MCF 10A (cell line): Measurements from ENCODE around the gene REST. TPM values are rescaled to one million over a fixed set of nuclear protein-coding genes. Genes with fewer than 3 reads are reported as not detected.

Experiments used
- BruUV-seq: library from RNA; stranded (reverse); fragments of 400-500 nt; replicated peaks from 2 replicates; lab custom pipeline; 2021; lab: Mats Ljungman, UMichigan
- CTCF ChIA-PET: fragments of 300-600 bp; sonication (Branson Sonifier 250); formaldehyde crosslinking; extraction: SDS; loops from one replicate; lab custom pipeline; 2021; ENCODE audit warnings: antibody characterized with exemption, inconsistent platforms; lab: Yijun Ruan, JAX
- POLR2A ChIA-PET: fragments of 300-600, 350-650 bp; sonication (Branson Sonifier 250); formaldehyde crosslinking; extraction: SDS; loops from one replicate; lab custom pipeline; 2020; ENCODE audit warnings: antibody characterized with exemption, inconsistent platforms; lab: Yijun Ruan, JAX
- DNase-seq: peaks from one replicate; pipeline ENCODE4 v3.0.0-alpha.2; 2018; ENCODE audit not compliant: unreplicated experiment
- H3K27ac Mint-ChIP-seq: one replicate; pipeline ENCODE4 v1.8.0; 2022; ENCODE audit warnings: mild to moderate bottlenecking, low read depth, mixed read lengths; ENCODE audit not compliant: unreplicated experiment
- H3K27me3 Mint-ChIP-seq: one replicate; pipeline ENCODE4 v1.8.0; 2022; ENCODE audit warnings: mixed read lengths; ENCODE audit not compliant: insufficient read depth, unreplicated experiment
- H3K36me3 Mint-ChIP-seq: one replicate; pipeline ENCODE4 v1.8.0; 2022; ENCODE audit warnings: mild to moderate bottlenecking, moderate library complexity, mixed read lengths; ENCODE audit not compliant: insufficient read depth, unreplicated experiment
- H3K4me1 Mint-ChIP-seq: one replicate; pipeline ENCODE4 v1.8.0; 2022; ENCODE audit warnings: mixed read lengths; ENCODE audit not compliant: insufficient read depth, unreplicated experiment
- H3K4me3 Mint-ChIP-seq: one replicate; pipeline ENCODE4 v1.8.0; 2022; ENCODE audit warnings: mild to moderate bottlenecking, moderate library complexity, mixed read lengths; ENCODE audit not compliant: unreplicated experiment
- H3K9me3 Mint-ChIP-seq: one replicate; pipeline ENCODE4 v1.8.0; 2022; ENCODE audit warnings: mixed read lengths; ENCODE audit not compliant: unreplicated experiment
- CTCF ChIP-seq: fragments of 200-600 bp; IDR thresholded peaks from one replicate; pipeline ENCODE4 v1.8.0; 2022; ENCODE audit warnings: antibody characterized with exemption, mild to moderate bottlenecking; ENCODE audit not compliant: unreplicated experiment
- intact Hi-C: fragments of 100-400 bp; cut with micrococcal nuclease; formaldehyde crosslinking; loops from 2 replicates; pipeline ENCODE4 v1.14.1; 2022
- total RNA-seq: library from RNA; stranded (reverse); gene quantifications from 2 replicates; pipeline ENCODE4 v1.2.3, GENCODE V29; 2022

REST gene
- total RNA-seq, 1 experiment from 2014 or later, result 50.5 TPM

GRCh38 chr4:56990109-56990905, 82.6 kb downstream of the REST start:
- intact Hi-C loops, result no loop called here
- no TSS peak for BruUV-seq
- peaks cover 80% of the 10 kb centered on the region for H3K36me3 Mint-ChIP-seq
- H3K4me1 Mint-ChIP-seq, result peaks cover 13% of the 10 kb centered on the region
- POLR2A ChIA-PET, result interaction anchor here (8.2 kb wide), 1 partner anchor 12 kb away, joined by 69 read pairs; the partner anchor contains the start of genes NOA1 and POLR2B
- H3K27ac Mint-ChIP-seq, result peak overlapping the region; percentile 54
- no peak overlapping the region for H3K4me3 Mint-ChIP-seq
- no peak for TF ChIP-seq CTCF
- no peaks in the 10 kb centered on the region for H3K9me3 Mint-ChIP-seq
- DNase-seq, result peak; percentile 41
- CTCF ChIA-PET, result interaction anchor here (0.6 to 1.7 kb wide), 4 partner anchors 12 to 445 kb away, joined by 3 to 5 read pairs (median 3); partner anchors contain the start of gene POLR2B
- H3K27me3 Mint-ChIP-seq, result no peaks in the 10 kb centered on the region

DNA sequence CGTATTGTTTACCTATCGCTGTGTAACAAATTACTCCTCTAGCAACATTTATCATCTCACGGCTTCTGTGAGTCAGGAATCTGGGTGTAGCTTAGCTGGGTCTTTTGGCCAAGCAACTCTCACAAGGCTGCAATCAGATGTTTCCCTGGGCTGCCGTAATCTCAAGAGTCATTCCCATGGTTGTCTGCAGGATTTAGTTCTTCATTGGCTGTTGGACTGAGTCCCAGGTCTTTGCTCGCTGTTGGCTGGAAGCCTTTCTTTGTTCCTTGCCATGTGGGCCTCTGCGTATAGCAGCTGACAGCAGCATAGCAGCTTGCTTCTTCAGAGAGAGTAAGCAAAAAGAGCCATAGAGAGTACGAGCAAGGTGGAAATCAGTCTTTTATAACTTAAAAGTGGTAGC, 87.8 kb downstream of the REST start:
- DNase-seq, result no peak
- ChIA-PET CTCF (no interaction called here), POLR2A (no interaction called here)
- H3K27ac Mint-ChIP-seq, result no peak overlapping the region
- H3K27me3 Mint-ChIP-seq, result no peaks in the 10 kb centered on the region
- H3K9me3 Mint-ChIP-seq, result no peaks in the 10 kb centered on the region
- H3K4me1 Mint-ChIP-seq, result peaks cover 6% of the 10 kb centered on the region
- no TSS peak for BruUV-seq
- intact Hi-C loops, result no loop called here
- peaks cover 99% of the 10 kb centered on the region for H3K36me3 Mint-ChIP-seq
- no peak overlapping the region for H3K4me3 Mint-ChIP-seq
- TF ChIP-seq CTCF, result no peak

GRCh38 chr4:56999751-57000150, 92.1 kb downstream of the REST start:
- POLR2A ChIA-PET, result interaction anchor here (0.9 to 2.0 kb wide), 3 partner anchors 17 to 22 kb away, joined by 3 to 9 read pairs (median 4); partner anchors contain the start of genes NOA1 and POLR2B
- H3K4me3 Mint-ChIP-seq, result no peak overlapping the region
- H3K9me3 Mint-ChIP-seq, result no peaks in the 10 kb centered on the region
- intact Hi-C loops, result no loop called here
- no peak overlapping the region for H3K27ac Mint-ChIP-seq
- no TSS peak for BruUV-seq
- no peak for DNase-seq
- no peaks in the 10 kb centered on the region for H3K27me3 Mint-ChIP-seq
- no peak for TF ChIP-seq CTCF
- peaks cover 99% of the 10 kb centered on the region for H3K36me3 Mint-ChIP-seq
- peaks cover 6% of the 10 kb centered on the region for H3K4me1 Mint-ChIP-seq
- CTCF ChIA-PET, result no interaction called here

GRCh38 chr4:57013543-57014120, 105.9 kb downstream of the REST start:
- H3K4me3 Mint-ChIP-seq, result no peak overlapping the region
- H3K27ac Mint-ChIP-seq, result no peak overlapping the region
- H3K9me3 Mint-ChIP-seq, result no peaks in the 10 kb centered on the region
- ChIA-PET POLR2A (interaction anchor here (0.8 kb wide), 1 partner anchor 22 kb away, joined by 4 read pairs; no protein-coding TSS in a partner anchor), CTCF (interaction anchor here (0.7 kb wide), 1 partner anchor 24 kb away, joined by 3 read pairs; no protein-coding TSS in a partner anchor)
- peaks cover 13% of the 10 kb centered on the region for H3K4me1 Mint-ChIP-seq
- intact Hi-C loops, result no loop called here
- no peak for TF ChIP-seq CTCF
- BruUV-seq, result no TSS peak
- no peak for DNase-seq
- H3K27me3 Mint-ChIP-seq, result no peaks in the 10 kb centered on the region
- H3K36me3 Mint-ChIP-seq, result peaks cover 98% of the 10 kb centered on the region
